Keratinocyte (primary cell): ENCODE measurements around the gene EFTUD2.

Source experiments
- CTCF ChIP-seq, 3 experiments: IDR thresholded peaks in 1 of 3; conservative IDR thresholded peaks in 1 of 3; optimal IDR thresholded peaks in 1 of 3; 2 replicates in 2 of 3; 3 replicates in 1 of 3; pipeline versions ENCODE3 to v1.5.1; 2011; ENCODE audit warnings: low read length in 3 of 3, mild to moderate bottlenecking in 3 of 3, moderate library complexity in 2 of 3, control low read depth in 1 of 3, inconsistent platforms in 1 of 3; ENCODE audit not compliant: insufficient read depth in 2 of 3; ENCODE audit errors: extremely low read depth in 1 of 3
- EZH2 ChIP-seq: IDR thresholded peaks from one replicate; pipeline ENCODE4 v1.6.1; 2012; ENCODE audit warnings: inconsistent platforms, mild to moderate bottlenecking, low read length, moderate library complexity

- TF ChIP-seq CTCF (optimal IDR thresholded peaks at IDR 0.05 in 1 of 3, IDR thresholded peaks at IDR 0.05 in 1 of 3, conservative IDR thresholded peaks at IDR 0.05 in 1 of 3; ENCODE audit: extremely low read depth in 1 of 3, insufficient read depth in 2 of 3, low read length in 3 of 3) (no peak), EZH2 (no peak)
These were observed 1.6 kb upstream of the EFTUD2 start for GRCh38 chr17:44900894-44901293.
